ACHN (cell line): ENCODE results near the gene KPNA6.
"Not testable (repeated sequence)": the region's sequence is repeated elsewhere in the genome, so short reads cannot be mapped to it uniquely, and the experiment has no call there.

Source experiments
- DNase-seq: peaks from one replicate; pipeline ENCODE4 v3.0.0-alpha.2; 2015
- in situ Hi-C: cut with HindIII; loops from 2 replicates; pipeline ENCODE4 v1.10.0; 2017; ENCODE audit warnings: low sequenced_read_pairs, low pct_ligation_motif_present, low pct_unique_long_range_greater_than_20kb

KPNA6 gene

GRCh38 chr1:32107742-32108661 is at the start of gene KPNA6:
KPNA6 (plus strand) TSS chr1:32108056; CDS start chr1:32108131, 75 bp downstream.
- in situ Hi-C loops: no loop called here
- peak; percentile 94 for DNase-seq

GRCh38 chr1:32060914-32061313 is 46.9 kb upstream of the KPNA6 start:
- in situ Hi-C loops: no loop called here
- DNase-seq: no peak

GRCh38 chr1:32062867-32063230 is 45.0 kb upstream of the KPNA6 start:
- DNase-seq: no peak
- in situ Hi-C loops: no loop called here

- DNase-seq: peak; percentile 66
- in situ Hi-C loops: no loop called here
Measured at GRCh38 chr1:32063261-32063681, 44.6 kb upstream of the KPNA6 start.

GRCh38 chr1:32065613-32066488 is 42.0 kb upstream of the KPNA6 start:
- in situ Hi-C loops, DNase-seq: not testable (repeated sequence)

- no peak for DNase-seq
- in situ Hi-C loops: no loop called here
Measured at GRCh38 chr1:32066489-32066873, 41.4 kb upstream of the KPNA6 start.

- DNase-seq: peak; percentile 45
- in situ Hi-C loops: no loop called here
Measured at GRCh38 chr1:32068957-32069588, 38.8 kb upstream of the KPNA6 start.

- in situ Hi-C loops: no loop called here
- DNase-seq: no peak
Measured at GRCh38 chr1:32071758-32072621, 35.9 kb upstream of the KPNA6 start.

GRCh38 chr1:32072622-32073298 is 35.1 kb upstream of the KPNA6 start, which contains the start of gene TMEM39B:
TMEM39B (plus strand) TSS chr1:32072939; CDS start chr1:32073048, 109 bp downstream.
- peak; percentile 92 for DNase-seq
- in situ Hi-C loops: no loop called here

GRCh38 chr1:32073299-32074229 is 34.3 kb upstream of the KPNA6 start:
- in situ Hi-C loops: no loop called here
- DNase-seq: peak; percentile 81

GRCh38 chr1:32074841-32075240 is 33.0 kb upstream of the KPNA6 start:
- DNase-seq: no peak
- in situ Hi-C loops: no loop called here

GRCh38 chr1:32077451-32077850 is 30.4 kb upstream of the KPNA6 start:
- no peak for DNase-seq
- in situ Hi-C loops: no loop called here

- no peak for DNase-seq
- in situ Hi-C loops: no loop called here
Measured at GRCh38 chr1:32082022-32082421, 25.8 kb upstream of the KPNA6 start.

- DNase-seq, in situ Hi-C loops: not testable (repeated sequence)
Measured at GRCh38 chr1:32086381-32086780, 21.5 kb upstream of the KPNA6 start.

- DNase-seq: no peak
- in situ Hi-C loops: no loop called here
Measured at GRCh38 chr1:32091176-32091575, 16.7 kb upstream of the KPNA6 start.

- no peak for DNase-seq
- in situ Hi-C loops: no loop called here
Measured at GRCh38 chr1:32091591-32091990, 16.3 kb upstream of the KPNA6 start.
